Naive thymus-derived CD8-positive, alpha-beta T cell (primary cell): Measurements from ENCODE around the gene RIMS4. TPM values are rescaled to one million over a fixed set of nuclear protein-coding genes. Genes with fewer than 3 reads are reported as not detected.
A peak's percentile ranks its signal among the peaks of the same experiment; 100 is the strongest.

Source experiments
- ATAC-seq, 2 donors: fragments of 150-1000 bp; cut with Tn5 transposase in 1 of 2; sonication (Bioruptor Pico), chemical (Tn5 transposase) in 1 of 2; 1 replicate in 1 of 2; 2 replicates in 1 of 2; pipeline ENCODE4 v1.10.0; 2021; ENCODE audit warnings: mild to moderate bottlenecking in 2 of 2, moderate library complexity in 2 of 2
- POLR2A ChIA-PET: fragments of 350-600 bp; sonication (Branson Sonifier 250); formaldehyde crosslinking; loops from one replicate; lab custom pipeline; 2021; ENCODE audit warnings: antibody characterized with exemption; lab: Charles Lee
- DNase-seq, 10 donors: peaks; one replicate each; pipeline versions ENCODE4 v3.0.0 to v3.0.0-alpha.2; 2020 to 2022
- H3K27ac Mint-ChIP-seq, 10 donors: one replicate each; pipeline ENCODE4 v1.8.0; 2020 to 2022; ENCODE audit warnings: mild to moderate bottlenecking in 10 of 10, mixed read lengths in 10 of 10, moderate library complexity in 4 of 10, inconsistent platforms in 1 of 10
- H3K27me3 Mint-ChIP-seq, 5 donors: one replicate each; pipeline ENCODE4 v1.8.0; 2021 to 2022; ENCODE audit warnings: mixed read lengths in 5 of 5
- H3K36me3 Mint-ChIP-seq, 3 donors: one replicate each; pipeline ENCODE4 v1.8.0; 2020 to 2022; ENCODE audit warnings: mixed read lengths in 3 of 3, mild to moderate bottlenecking in 2 of 3, inconsistent platforms in 1 of 3
- H3K4me1 Mint-ChIP-seq, 4 donors: one replicate each; pipeline ENCODE4 v1.8.0; 2021 to 2022; ENCODE audit warnings: mixed read lengths in 4 of 4
- H3K4me3 Mint-ChIP-seq, 10 donors: one replicate each; pipeline ENCODE4 v1.8.0; 2020 to 2022; ENCODE audit warnings: mild to moderate bottlenecking in 10 of 10, mixed read lengths in 10 of 10, moderate library complexity in 6 of 10, inconsistent platforms in 1 of 10
- H3K9me3 Mint-ChIP-seq, 9 donors: one replicate each; pipeline ENCODE4 v1.8.0; 2020 to 2022; ENCODE audit warnings: mixed read lengths in 9 of 9, mild to moderate bottlenecking in 3 of 9, inconsistent platforms in 1 of 9, moderate library complexity in 1 of 9
- polyA plus RNA-seq, 3 donors: library from polyadenylated mRNA; unstranded; fragments of 300-500 nt; fragmentation: Illumina TruSeq; gene quantifications; one replicate each; pipeline ENCODE4 v1.2.3, GENCODE V29; 2021
- total RNA-seq, 8 experiments: library from RNA in 2 of 8; stranded (reverse) in 2 of 8; gene quantifications; one replicate each; pipeline ENCODE4 v1.2.3 and lab custom pipeline; 2021 to 2026

RIMS4 gene
- total and polyA plus RNA-seq, 5 experiments from 2014 or later = not detected

- DNase-seq (no peak), ATAC-seq (no peak)
- Mint-ChIP-seq H3K4me1 (no peaks in the 10 kb centered on the region), H3K36me3 (no peaks in the 10 kb centered on the region), H3K27ac (no peak overlapping the region), H3K27me3 (peaks cover 0 to 2% (median 0%) of the 10 kb centered on the region in 5 donors), H3K4me3 (no peak overlapping the region), H3K9me3 (no peaks in the 10 kb centered on the region)
- POLR2A ChIA-PET = no interaction called here
These were observed 82.7 kb downstream of the RIMS4 start for GRCh38 chr20:44727651-44728050.

GRCh38 chr20:44727039-44727438, 83.3 kb downstream of the RIMS4 start:
- no peak overlapping the region for H3K4me3 Mint-ChIP-seq
- H3K9me3 Mint-ChIP-seq = no peaks in the 10 kb centered on the region
- H3K4me1 Mint-ChIP-seq = no peaks in the 10 kb centered on the region
- peaks cover 0 to 2% (median 0%) of the 10 kb centered on the region in 5 donors for H3K27me3 Mint-ChIP-seq
- POLR2A ChIA-PET = no interaction called here
- H3K36me3 Mint-ChIP-seq = no peaks in the 10 kb centered on the region
- DNase-seq = no peak
- H3K27ac Mint-ChIP-seq = no peak overlapping the region
- ATAC-seq = no peak

GRCh38 chr20:44725837-44726236, 84.5 kb downstream of the RIMS4 start:
- H3K27me3 Mint-ChIP-seq = peaks cover 0 to 2% (median 0%) of the 10 kb centered on the region in 5 donors
- H3K4me1 Mint-ChIP-seq = no peaks in the 10 kb centered on the region
- no peak overlapping the region for H3K27ac Mint-ChIP-seq
- no peaks in the 10 kb centered on the region for H3K36me3 Mint-ChIP-seq
- no peak overlapping the region for H3K4me3 Mint-ChIP-seq
- H3K9me3 Mint-ChIP-seq = no peaks in the 10 kb centered on the region
- POLR2A ChIA-PET = interaction anchor here (0.6 kb wide), 1 partner anchor 40 kb away, joined by 3 read pairs; no protein-coding TSS in a partner anchor
- DNase-seq (no peak), ATAC-seq (no peak)

GRCh38 chr20:44724423-44725091, 85.8 kb downstream of the RIMS4 start:
- ATAC-seq (no peak), DNase-seq (no peak)
- Mint-ChIP-seq H3K27me3 (peaks cover 0 to 2% (median 0%) of the 10 kb centered on the region in 5 donors), H3K27ac (no peak overlapping the region), H3K9me3 (no peaks in the 10 kb centered on the region), H3K4me1 (no peaks in the 10 kb centered on the region), H3K4me3 (no peak overlapping the region), H3K36me3 (no peaks in the 10 kb centered on the region)
- POLR2A ChIA-PET = no interaction called here

GRCh38 chr20:44723798-44724362, 86.5 kb downstream of the RIMS4 start:
- DNase-seq (no peak), ATAC-seq (no peak)
- POLR2A ChIA-PET = no interaction called here
- H3K27ac Mint-ChIP-seq = peak overlapping the region in 1 of 10 donors; percentile 34
- H3K27me3 Mint-ChIP-seq = peaks cover 0 to 2% (median 0%) of the 10 kb centered on the region in 5 donors
- H3K36me3 Mint-ChIP-seq = no peaks in the 10 kb centered on the region
- no peak overlapping the region for H3K4me3 Mint-ChIP-seq
- H3K4me1 Mint-ChIP-seq = no peaks in the 10 kb centered on the region
- no peaks in the 10 kb centered on the region for H3K9me3 Mint-ChIP-seq

GRCh38 chr20:44723391-44723790, 87.0 kb downstream of the RIMS4 start:
- Mint-ChIP-seq H3K27ac (peak overlapping the region in 1 of 10 donors; percentile 34), H3K4me3 (no peak overlapping the region), H3K36me3 (no peaks in the 10 kb centered on the region), H3K27me3 (peaks cover 0 to 2% (median 0%) of the 10 kb centered on the region in 5 donors), H3K4me1 (no peaks in the 10 kb centered on the region), H3K9me3 (no peaks in the 10 kb centered on the region)
- no peak for DNase-seq
- POLR2A ChIA-PET = no interaction called here
- no peak for ATAC-seq

- ATAC-seq (no peak), DNase-seq (no peak)
- POLR2A ChIA-PET = no interaction called here
- Mint-ChIP-seq H3K4me3 (no peak overlapping the region), H3K27me3 (peaks cover 0 to 2% (median 0%) of the 10 kb centered on the region in 5 donors), H3K9me3 (no peaks in the 10 kb centered on the region), H3K27ac (no peak overlapping the region), H3K4me1 (no peaks in the 10 kb centered on the region), H3K36me3 (no peaks in the 10 kb centered on the region)
These were observed 87.4 kb downstream of the RIMS4 start for GRCh38 chr20:44722990-44723389.

- H3K4me3 Mint-ChIP-seq = no peak overlapping the region
- POLR2A ChIA-PET = no interaction called here
These were observed 88.6 kb downstream of the RIMS4 start for GRCh38 chr20:44721785-44722054.

GRCh38 chr20:44720997-44721784, 89.2 kb downstream of the RIMS4 start:
- ATAC-seq (no peak), DNase-seq (no peak)
- no peak overlapping the region for H3K4me3 Mint-ChIP-seq
- no peaks in the 10 kb centered on the region for H3K27me3 Mint-ChIP-seq
- H3K4me1 Mint-ChIP-seq = no peaks in the 10 kb centered on the region
- H3K36me3 Mint-ChIP-seq = no peaks in the 10 kb centered on the region
- H3K27ac Mint-ChIP-seq = no peak overlapping the region
- H3K9me3 Mint-ChIP-seq = no peaks in the 10 kb centered on the region
- POLR2A ChIA-PET = no interaction called here

More at GRCh38 chr20:44721785-44722054, 88.6 kb downstream of the RIMS4 start:
- no peaks in the 10 kb centered on the region for H3K36me3 Mint-ChIP-seq
- H3K27ac Mint-ChIP-seq = no peak overlapping the region
- peaks cover 0 to 2% (median 0%) of the 10 kb centered on the region in 5 donors for H3K27me3 Mint-ChIP-seq
- H3K9me3 Mint-ChIP-seq = no peaks in the 10 kb centered on the region
- H3K4me1 Mint-ChIP-seq = no peaks in the 10 kb centered on the region
- ATAC-seq (no peak), DNase-seq (no peak)

GRCh38 chr20:44720621-44720996, 89.7 kb downstream of the RIMS4 start:
- no peak for ATAC-seq
- DNase-seq = no peak
- H3K4me3 Mint-ChIP-seq = no peak overlapping the region
- H3K27ac Mint-ChIP-seq = no peak overlapping the region
- POLR2A ChIA-PET = no interaction called here
- H3K36me3 Mint-ChIP-seq = no peaks in the 10 kb centered on the region
- no peaks in the 10 kb centered on the region for H3K27me3 Mint-ChIP-seq
- H3K4me1 Mint-ChIP-seq = no peaks in the 10 kb centered on the region
- H3K9me3 Mint-ChIP-seq = no peaks in the 10 kb centered on the region

GRCh38 chr20:44719841-44720240, 90.5 kb downstream of the RIMS4 start:
- Mint-ChIP-seq H3K27me3 (no peaks in the 10 kb centered on the region), H3K9me3 (no peaks in the 10 kb centered on the region), H3K36me3 (no peaks in the 10 kb centered on the region), H3K27ac (no peak overlapping the region), H3K4me3 (no peak overlapping the region), H3K4me1 (no peaks in the 10 kb centered on the region)
- POLR2A ChIA-PET = no interaction called here
- ATAC-seq (no peak), DNase-seq (no peak)

- Mint-ChIP-seq H3K36me3 (no peaks in the 10 kb centered on the region), H3K4me1 (peaks cover 0 to 4% (median under 1%) of the 10 kb centered on the region in 4 donors), H3K4me3 (no peak overlapping the region), H3K27me3 (peaks cover 0 to 10% (median 0%) of the 10 kb centered on the region in 5 donors), H3K9me3 (no peaks in the 10 kb centered on the region), H3K27ac (no peak overlapping the region)
- no peak for ATAC-seq
- no peak for DNase-seq
- POLR2A ChIA-PET = interaction anchor here (0.5 kb wide), 1 partner anchor 313 kb away, joined by 3 read pairs; no protein-coding TSS in a partner anchor
These were observed 92.4 kb downstream of the RIMS4 start for GRCh38 chr20:44717986-44718385.
